ENCODE measurements around the gene RENBP.
A peak's percentile ranks its signal among the peaks of the same experiment; 100 is the strongest.

RENBP gene

GRCh38 chrX:153953342-153953830 is 8.9 kb upstream of the RENBP start:
- peak; percentile 53 to 68 (median 62) for DNase-seq

GRCh38 chrX:153952373-153953026 is 8.1 kb upstream of the RENBP start:
- no peak for DNase-seq

GRCh38 chrX:153951683-153952372 is 7.4 kb upstream of the RENBP start:
- DNase-seq, result no peak

GRCh38 chrX:153950127-153950526 is 5.7 kb upstream of the RENBP start:
- no peak for DNase-seq

GRCh38 chrX:153948847-153949805 is 4.7 kb upstream of the RENBP start:
- DNase-seq, result no peak

GRCh38 chrX:153948002-153948466 is 3.6 kb upstream of the RENBP start:
- no peak for DNase-seq

- DNase-seq, result peak; percentile 47 to 80 (median 65)
Measured at GRCh38 chrX:153947009-153947769, 2.7 kb upstream of the RENBP start.

- no peak for DNase-seq
Measured at GRCh38 chrX:153945956-153946943, 1.8 kb upstream of the RENBP start.

- no peak for DNase-seq
Measured at GRCh38 chrX:153944800-153945150, 332 bp upstream of the RENBP start.

- DNase-seq, result no peak
Measured at GRCh38 chrX:153941336-153942252, 2.8 kb downstream of the RENBP start.

- DNase-seq, result no peak
Measured at GRCh38 chrX:153939573-153939972, 4.9 kb downstream of the RENBP start.

GRCh38 chrX:153938226-153938786 is 6.1 kb downstream of the RENBP start:
- no peak for DNase-seq

GRCh38 chrX:153937056-153937455 is 7.4 kb downstream of the RENBP start:
- DNase-seq, result no peak

GRCh38 chrX:153935326-153935851 is 9.1 kb downstream of the RENBP start:
- no peak for DNase-seq

GRCh38 chrX:153934762-153935325 is 9.6 kb downstream of the RENBP start, which contains the start of gene NAA10:
Gene NAA10, minus strand, starts transcription at chrX:153935037. Its CDS starts 133 bp downstream, at chrX:153934904.
- peak; percentile 29 to 67 (median 44) for DNase-seq

- DNase-seq, result no peak
Measured at GRCh38 chrX:153934148-153934761, 10.2 kb downstream of the RENBP start.

- no peak for DNase-seq
Measured at GRCh38 chrX:153933748-153934147, 10.7 kb downstream of the RENBP start.

GRCh38 chrX:153932220-153932915 is 12.1 kb downstream of the RENBP start:
- no peak for DNase-seq
